Colonic mucosa (tissue), 4 donors: ENCODE results near the gene UAP1. TPM values are rescaled to one million over a fixed set of nuclear protein-coding genes. Genes with fewer than 3 reads are reported as not detected.

Experiments
- DNase-seq: peaks from one replicate; pipeline ENCODE4 v3.0.0-alpha.2; 2020
- H3K27ac ChIP-seq: fragments of 200-600 bp; one replicate; pipeline ENCODE4 v1.8.0; 2021
- H3K27me3 ChIP-seq: fragments of 200-600 bp; one replicate; pipeline ENCODE4 v1.8.0; 2021
- H3K36me3 ChIP-seq: fragments of 200-600 bp; one replicate; pipeline ENCODE4 v1.8.0; 2021
- H3K4me1 ChIP-seq: fragments of 200-600 bp; one replicate; pipeline ENCODE4 v1.8.0; 2021; ENCODE audit warnings: mild to moderate bottlenecking
- H3K4me3 ChIP-seq: fragments of 200-600 bp; one replicate; pipeline ENCODE4 v1.8.0; 2021
- H3K9ac ChIP-seq, 2 donors: one replicate each; pipeline ENCODE4 v1.7.0; 2013; ENCODE audit warnings: control low read depth in 2 of 2, low read depth in 2 of 2, low read length in 2 of 2
- H3K9me3 ChIP-seq: fragments of 200-600 bp; one replicate; pipeline ENCODE4 v1.8.0; 2021
- intact Hi-C: fragments of 100-400 bp; cut with DNase I; formaldehyde crosslinking; loops from one replicate; pipeline ENCODE4 v1.14.1; 2022
- total RNA-seq, 2 donors: library from RNA; stranded (reverse); fragmentation: NEBNext Ultra II Directional in 1 of 2; extraction: Animal tissue kit (Norgen Biotek cat#: 25700) in 1 of 2; gene quantifications; one replicate each; pipeline ENCODE4 v1.2.1, GENCODE V29; 2021
- TF ChIP-seq, protein P1 (sequence below): fragments of 200-600 bp; IDR thresholded peaks from one replicate; pipeline ENCODE4 v1.8.0; 2022; ENCODE audit warnings: antibody characterized with exemption, mild to moderate bottlenecking
- donor health status: healthy.
- donor health status: DM: no; HTN: no; CAD: no.
- donor health status: DM: no; HTN: no; CAD: no.

The UAP1 gene
- total RNA-seq, 2 donors from 2014 or later = 79.5 to 144 TPM

DNA sequence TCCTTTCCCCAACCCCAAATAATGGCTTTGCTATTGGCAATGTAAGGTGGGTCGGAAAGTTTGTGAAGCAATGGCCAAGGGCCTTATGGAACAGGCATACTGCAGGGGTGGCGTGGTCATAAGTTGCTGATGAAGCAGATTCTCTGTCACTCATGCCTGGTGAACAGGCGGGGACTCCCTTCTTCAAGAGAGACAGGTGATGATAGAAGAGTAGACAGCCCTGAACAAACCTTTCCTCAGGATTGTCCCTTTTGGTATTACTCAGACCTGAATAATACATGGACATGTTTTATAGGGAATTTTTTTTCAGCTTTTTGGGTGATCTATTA, 83.4 kb downstream of the UAP1 start:
- H3K4me1 ChIP-seq = no peaks in the 10 kb centered on the region
- intact Hi-C loops = no loop called here
- no peak overlapping the region for H3K9ac ChIP-seq
- H3K27me3 ChIP-seq = no peaks in the 10 kb centered on the region
- no peaks in the 10 kb centered on the region for H3K9me3 ChIP-seq
- DNase-seq = no peak
- no peak overlapping the region for H3K4me3 ChIP-seq
- no peaks in the 10 kb centered on the region for H3K36me3 ChIP-seq
- TF ChIP-seq, protein P1, sequence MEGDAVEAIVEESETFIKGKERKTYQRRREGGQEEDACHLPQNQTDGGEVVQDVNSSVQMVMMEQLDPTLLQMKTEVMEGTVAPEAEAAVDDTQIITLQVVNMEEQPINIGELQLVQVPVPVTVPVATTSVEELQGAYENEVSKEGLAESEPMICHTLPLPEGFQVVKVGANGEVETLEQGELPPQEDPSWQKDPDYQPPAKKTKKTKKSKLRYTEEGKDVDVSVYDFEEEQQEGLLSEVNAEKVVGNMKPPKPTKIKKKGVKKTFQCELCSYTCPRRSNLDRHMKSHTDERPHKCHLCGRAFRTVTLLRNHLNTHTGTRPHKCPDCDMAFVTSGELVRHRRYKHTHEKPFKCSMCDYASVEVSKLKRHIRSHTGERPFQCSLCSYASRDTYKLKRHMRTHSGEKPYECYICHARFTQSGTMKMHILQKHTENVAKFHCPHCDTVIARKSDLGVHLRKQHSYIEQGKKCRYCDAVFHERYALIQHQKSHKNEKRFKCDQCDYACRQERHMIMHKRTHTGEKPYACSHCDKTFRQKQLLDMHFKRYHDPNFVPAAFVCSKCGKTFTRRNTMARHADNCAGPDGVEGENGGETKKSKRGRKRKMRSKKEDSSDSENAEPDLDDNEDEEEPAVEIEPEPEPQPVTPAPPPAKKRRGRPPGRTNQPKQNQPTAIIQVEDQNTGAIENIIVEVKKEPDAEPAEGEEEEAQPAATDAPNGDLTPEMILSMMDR = no peak
- H3K27ac ChIP-seq = no peak overlapping the region

DNA sequence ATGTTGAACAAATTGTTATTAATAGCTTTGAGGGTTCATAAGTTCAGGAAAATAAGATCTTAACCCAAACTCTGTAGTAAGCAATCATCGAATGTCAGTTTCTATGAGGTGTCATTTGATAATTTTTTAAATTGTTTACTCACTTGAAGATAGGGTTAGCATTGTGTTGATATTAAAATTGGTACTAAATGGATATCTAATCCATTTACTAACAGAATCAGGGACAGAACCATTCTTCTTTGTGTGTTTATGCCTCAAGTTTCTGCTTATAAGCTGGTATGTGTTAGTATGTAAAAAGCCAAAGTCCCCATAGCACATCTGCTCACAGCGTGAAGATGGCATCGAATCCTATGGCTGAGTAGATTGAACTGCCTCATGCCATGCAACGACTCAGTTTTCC, 84.1 kb downstream of the UAP1 start:
- no peaks in the 10 kb centered on the region for H3K4me1 ChIP-seq
- intact Hi-C loops = no loop called here
- H3K27me3 ChIP-seq = no peaks in the 10 kb centered on the region
- H3K9me3 ChIP-seq = no peaks in the 10 kb centered on the region
- no peak overlapping the region for H3K27ac ChIP-seq
- H3K36me3 ChIP-seq = no peaks in the 10 kb centered on the region
- no peak for DNase-seq
- no peak overlapping the region for H3K4me3 ChIP-seq
- TF ChIP-seq, protein P1 = no peak
- no peak overlapping the region for H3K9ac ChIP-seq

DNA sequence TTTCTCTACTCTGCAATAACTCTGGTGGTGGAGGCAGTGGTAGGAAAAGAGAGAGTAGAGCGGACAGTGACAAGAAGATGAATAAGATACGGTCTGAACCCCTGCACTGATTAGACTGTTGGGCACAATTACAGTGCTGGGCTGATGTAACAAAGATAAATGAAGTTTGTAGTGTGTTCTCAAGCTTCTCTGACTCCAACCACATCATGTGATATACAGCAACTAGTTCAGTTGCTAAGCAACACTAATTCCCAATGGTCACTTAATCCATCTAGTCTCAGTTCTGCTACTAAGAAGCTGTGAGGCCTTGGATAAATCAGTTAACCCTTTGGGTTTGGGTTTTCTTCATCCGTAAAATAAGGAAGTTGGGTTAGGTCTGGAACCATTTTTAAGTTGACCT, 88.1 kb downstream of the UAP1 start:
- Histone ChIP-seq H3K4me3 (no peak overlapping the region), H3K9me3 (no peaks in the 10 kb centered on the region), H3K9ac (no peak overlapping the region), H3K4me1 (no peaks in the 10 kb centered on the region), H3K27me3 (no peaks in the 10 kb centered on the region), H3K27ac (no peak overlapping the region), H3K36me3 (no peaks in the 10 kb centered on the region)
- intact Hi-C loops = no loop called here
- no peak for DNase-seq
- TF ChIP-seq, protein P1 = no peak

Other genes with a start within 250 kb of the UAP1 start
- not detected for gene SPATA46, start 184.9 kb upstream of the UAP1 start, total RNA-seq
- gene C1orf226, start 180.0 kb upstream of the UAP1 start, total RNA-seq = 10 to 100 TPM; 26.9 to 54.0 TPM
- under 1 TPM; 0.27 to 0.69 TPM for gene SH2D1B, start 149.6 kb upstream of the UAP1 start, total RNA-seq
- gene UHMK1, start 63.9 kb upstream of the UAP1 start, total RNA-seq = 10 to 100 TPM; 52.1 to 59.0 TPM
- gene DDR2, start 70.7 kb downstream of the UAP1 start, total RNA-seq = 10 to 100 TPM in 1 of 2 donors, 1 to 10 TPM in 1; 7.6 to 26.5 TPM
- 10 to 100 TPM; 17.7 to 32.1 TPM for gene HSD17B7, start 229.0 kb downstream of the UAP1 start, total RNA-seq